Dedifferentiated amniotic fluid mesenchymal stem cell (primary cell): ENCODE results near the gene CASQ1.

ENCODE experiments used
- DNase-seq: peaks from one replicate; pipeline ENCODE4 v3.0.0-alpha.2; 2016; ENCODE audit errors: extremely low spot score

The CASQ1 gene

GRCh38 chr1:160226623-160227022 is 36.2 kb downstream of the CASQ1 start:
- DNase-seq = no peak

DNA sequence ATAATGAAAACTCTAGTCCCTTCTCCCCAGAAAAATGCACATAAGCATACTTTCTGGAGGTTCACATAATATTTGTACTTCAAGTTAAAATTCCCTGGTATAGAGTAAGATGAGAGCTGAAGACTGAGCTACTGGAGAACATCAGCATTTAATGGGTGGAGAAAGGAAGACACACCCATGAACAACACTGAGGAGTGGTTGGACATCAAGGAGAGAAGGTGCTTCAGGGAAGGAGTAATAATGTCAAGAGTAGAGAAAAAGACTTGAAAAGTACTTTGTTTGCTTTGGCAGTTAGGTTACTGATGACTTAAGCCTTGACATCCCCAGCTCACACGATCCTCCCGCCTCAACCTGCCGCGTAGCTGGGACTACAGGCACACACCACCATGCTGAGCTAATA is 36.7 kb downstream of the CASQ1 start:
- no peak for DNase-seq

GRCh38 chr1:160227561-160227960 is 37.2 kb downstream of the CASQ1 start:
- no peak for DNase-seq

GRCh38 chr1:160228431-160228830 is 38.1 kb downstream of the CASQ1 start:
- DNase-seq = no peak

DNA sequence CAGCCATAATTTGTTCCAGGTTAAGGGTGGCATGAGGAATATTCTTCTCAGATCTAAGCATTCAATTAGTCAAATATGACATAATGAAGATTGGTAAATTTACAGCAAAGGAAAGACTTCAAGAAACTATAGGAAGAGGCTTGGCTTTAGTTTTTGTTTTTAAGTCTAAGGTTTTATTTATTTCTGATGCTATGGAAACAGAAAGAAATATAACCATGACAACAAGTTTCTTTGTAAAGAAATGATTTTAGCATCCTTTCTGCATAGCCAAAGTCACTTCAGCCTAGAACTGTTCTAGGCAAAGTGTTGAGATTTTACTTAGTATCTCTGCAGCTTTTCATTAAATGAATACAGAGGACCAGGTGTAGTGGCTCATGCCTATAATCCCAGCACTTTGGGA is 42.5 kb downstream of the CASQ1 start:
- DNase-seq = no peak

GRCh38 chr1:160236806-160237205 is 46.4 kb downstream of the CASQ1 start:
- no peak for DNase-seq

DNA sequence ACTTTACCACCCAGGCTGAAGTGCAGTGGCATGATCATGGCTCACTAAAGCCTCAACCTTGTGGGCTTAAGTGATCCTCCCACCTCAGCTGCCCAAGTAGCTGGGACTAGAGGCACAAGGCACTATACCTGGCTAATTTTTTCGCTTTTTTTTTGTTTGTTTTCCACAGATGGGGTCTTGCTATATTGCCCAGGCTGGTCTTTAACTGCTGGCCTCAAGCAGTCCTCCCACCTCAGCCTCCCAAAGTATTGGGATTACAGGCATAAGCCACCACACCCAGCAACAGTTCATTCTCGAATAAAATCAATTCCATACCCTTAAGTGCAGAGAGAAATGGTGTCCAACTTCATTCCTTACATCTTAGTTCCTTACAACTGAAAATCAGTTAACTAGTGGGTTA is 47.2 kb downstream of the CASQ1 start:
- DNase-seq = no peak

GRCh38 chr1:160238408-160238807 is 48.0 kb downstream of the CASQ1 start:
- DNase-seq = no peak

- no peak for DNase-seq
Observed at GRCh38 chr1:160239582-160240299, 49.4 kb downstream of the CASQ1 start.

DNA sequence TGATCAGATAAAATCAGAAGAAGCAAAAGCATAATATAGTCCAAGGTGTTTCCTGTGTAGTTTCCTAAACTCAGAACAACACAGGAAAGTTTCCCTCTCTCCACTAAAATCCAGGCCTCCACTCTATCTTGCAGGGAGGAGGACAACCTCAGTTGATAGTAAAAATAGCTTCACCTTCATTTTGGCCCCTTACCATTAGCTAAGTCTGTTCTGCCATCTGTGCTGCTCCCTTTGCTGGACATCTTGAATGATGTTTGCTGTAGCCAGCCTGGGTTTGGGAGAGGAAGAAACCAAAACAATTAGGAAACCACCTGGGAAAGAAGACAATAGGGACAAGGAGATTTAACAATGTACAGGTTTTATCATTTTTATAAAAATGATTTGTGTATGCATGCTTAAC is 53.4 kb downstream of the CASQ1 start:
- no peak for DNase-seq

- no peak for DNase-seq
Observed at GRCh38 chr1:160244209-160244608, 53.8 kb downstream of the CASQ1 start.

GRCh38 chr1:160245434-160245833 is 55.1 kb downstream of the CASQ1 start:
- no peak for DNase-seq

GRCh38 chr1:160247053-160247452 is 56.7 kb downstream of the CASQ1 start:
- DNase-seq = no peak

- DNase-seq = no peak
Observed at GRCh38 chr1:160251011-160251410, 60.6 kb downstream of the CASQ1 start.
